HG03575 (cell line): Measurements from ENCODE around the gene RAB31.

Source experiments
- ATAC-seq: cut with Tn5 transposase; IDR thresholded peaks from one replicate; pipeline ENCODE4 v1.9.1; 2021; ENCODE audit not compliant: unreplicated experiment, insufficient number of reproducible peaks, low FRiP score; ENCODE audit errors: extremely low read depth

Gene RAB31

GRCh38 chr18:9823805-9824473, 115.8 kb downstream of the RAB31 start:
- ATAC-seq = no peak

GRCh38 chr18:9824474-9824832, 116.4 kb downstream of the RAB31 start:
- no peak for ATAC-seq

GRCh38 chr18:9824952-9825371, 116.9 kb downstream of the RAB31 start:
- no peak for ATAC-seq

GRCh38 chr18:9825571-9826073, 117.5 kb downstream of the RAB31 start:
- no peak for ATAC-seq

- ATAC-seq = no peak
Observed at GRCh38 chr18:9826685-9827084, 118.6 kb downstream of the RAB31 start.

- ATAC-seq = no peak
Observed at GRCh38 chr18:9827211-9827792, 119.2 kb downstream of the RAB31 start.

GRCh38 chr18:9827793-9828505, 119.8 kb downstream of the RAB31 start:
- ATAC-seq = no peak

- no peak for ATAC-seq
Observed at GRCh38 chr18:9828506-9829396, 120.7 kb downstream of the RAB31 start.

GRCh38 chr18:9829397-9829712, 121.3 kb downstream of the RAB31 start:
- ATAC-seq = no peak

- ATAC-seq = no peak
Observed at GRCh38 chr18:9831036-9831722, 123.1 kb downstream of the RAB31 start.

- ATAC-seq = no peak
Observed at GRCh38 chr18:9831723-9832199, 123.7 kb downstream of the RAB31 start.

- ATAC-seq = no peak
Observed at GRCh38 chr18:9832871-9833270, 124.8 kb downstream of the RAB31 start.

- ATAC-seq = no peak
Observed at GRCh38 chr18:9834551-9834950, 126.5 kb downstream of the RAB31 start.

- no peak for ATAC-seq
Observed at GRCh38 chr18:9835113-9835755, 127.1 kb downstream of the RAB31 start.

GRCh38 chr18:9835825-9836224, 127.7 kb downstream of the RAB31 start:
- ATAC-seq = no peak

- no peak for ATAC-seq
Observed at GRCh38 chr18:9838144-9838877, 130.2 kb downstream of the RAB31 start.

- no peak for ATAC-seq
Observed at GRCh38 chr18:9839211-9839610, 131.1 kb downstream of the RAB31 start.

GRCh38 chr18:9839853-9840252, 131.8 kb downstream of the RAB31 start:
- ATAC-seq = no peak
